ENCODE results near the gene BET1L.

GRCh38 chr11:201966-202365 is 5.2 kb downstream of the BET1L start:
- TF ChIP-seq POLR2AphosphoS5 (IDR thresholded peaks at IDR 0.05; ENCODE audit: low read depth, low read length): no peak
- no peak for TF ChIP-seq TAF1 (IDR thresholded peaks at IDR 0.05; ENCODE audit: low read depth, low read length)
- TF ChIP-seq POLR2A (IDR thresholded peaks at IDR 0.05; ENCODE audit: low read depth, low read length): no peak
- no peak for TF ChIP-seq SPI1 (IDR thresholded peaks at IDR 0.05; ENCODE audit: low read depth, low read length)
- no peak for TF ChIP-seq POU2F2 (IDR thresholded peaks at IDR 0.05; ENCODE audit: low read depth, low read length)

Data from GM12891 (cell line).